ENCODE data around the gene RFX8. TPM values are rescaled to one million over a fixed set of nuclear protein-coding genes. Genes with fewer than 3 reads are reported as not detected.

Gene RFX8
- polyA plus RNA-seq, 1 experiment: 1.8 TPM

DNA sequence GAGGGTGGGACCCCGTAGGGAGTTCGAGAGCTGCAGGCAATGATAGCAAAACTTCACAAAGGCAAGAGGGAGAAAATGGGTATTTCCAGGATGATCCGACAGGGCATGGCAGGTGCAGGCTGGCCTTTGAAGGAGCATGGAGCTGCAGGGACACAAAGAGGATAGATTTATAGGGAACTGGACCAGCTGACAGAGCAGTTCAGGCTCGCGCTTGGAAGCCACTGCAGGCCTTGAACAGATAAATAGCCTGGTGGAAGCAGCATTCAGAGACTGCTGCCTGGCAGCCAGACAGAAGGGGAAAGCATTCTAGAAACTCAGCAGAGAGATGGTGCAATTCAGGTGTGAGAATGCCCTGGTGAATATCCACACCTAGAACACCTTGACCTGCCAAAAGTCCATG lies 58.3 kb downstream of the RFX8 start:
- DNase-seq (ENCODE audit: low read depth, low spot score): no peak
- Histone ChIP-seq H3K9me3 (ENCODE audit: control insufficient read depth, insufficient read depth, low read length) (no peaks in the 10 kb centered on the region), H3K27ac (ENCODE audit: low read depth, low read length) (no peak overlapping the region), H3K27me3 (ENCODE audit: control insufficient read depth, insufficient read depth, low read length) (no peaks in the 10 kb centered on the region), H3K4me3 (ENCODE audit: low read depth, low read length) (no peak overlapping the region)
- TF ChIP-seq, protein P1, sequence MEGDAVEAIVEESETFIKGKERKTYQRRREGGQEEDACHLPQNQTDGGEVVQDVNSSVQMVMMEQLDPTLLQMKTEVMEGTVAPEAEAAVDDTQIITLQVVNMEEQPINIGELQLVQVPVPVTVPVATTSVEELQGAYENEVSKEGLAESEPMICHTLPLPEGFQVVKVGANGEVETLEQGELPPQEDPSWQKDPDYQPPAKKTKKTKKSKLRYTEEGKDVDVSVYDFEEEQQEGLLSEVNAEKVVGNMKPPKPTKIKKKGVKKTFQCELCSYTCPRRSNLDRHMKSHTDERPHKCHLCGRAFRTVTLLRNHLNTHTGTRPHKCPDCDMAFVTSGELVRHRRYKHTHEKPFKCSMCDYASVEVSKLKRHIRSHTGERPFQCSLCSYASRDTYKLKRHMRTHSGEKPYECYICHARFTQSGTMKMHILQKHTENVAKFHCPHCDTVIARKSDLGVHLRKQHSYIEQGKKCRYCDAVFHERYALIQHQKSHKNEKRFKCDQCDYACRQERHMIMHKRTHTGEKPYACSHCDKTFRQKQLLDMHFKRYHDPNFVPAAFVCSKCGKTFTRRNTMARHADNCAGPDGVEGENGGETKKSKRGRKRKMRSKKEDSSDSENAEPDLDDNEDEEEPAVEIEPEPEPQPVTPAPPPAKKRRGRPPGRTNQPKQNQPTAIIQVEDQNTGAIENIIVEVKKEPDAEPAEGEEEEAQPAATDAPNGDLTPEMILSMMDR (IDR thresholded peaks at IDR 0.05; ENCODE audit: low read depth, low read length): no peak
- POLR2A ChIA-PET: no interaction called here
- CTCF ChIA-PET: interaction anchor here (0.7 to 1.7 kb wide), 3 partner anchors 9 to 415 kb away, joined by 3 to 6 read pairs (median 4); no protein-coding TSS in a partner anchor

GRCh38 chr2:101415884-101416283 lies 59.0 kb downstream of the RFX8 start:
- H3K27ac ChIP-seq (ENCODE audit: low read depth, low read length): no peak overlapping the region
- POLR2A ChIA-PET: no interaction called here
- no peak for DNase-seq (ENCODE audit: low read depth, low spot score)
- no peaks in the 10 kb centered on the region for H3K9me3 ChIP-seq (ENCODE audit: control insufficient read depth, insufficient read depth, low read length)
- CTCF ChIA-PET: no interaction called here
- TF ChIP-seq, protein P1 (IDR thresholded peaks at IDR 0.05; ENCODE audit: low read depth, low read length): no peak
- H3K27me3 ChIP-seq (ENCODE audit: control insufficient read depth, insufficient read depth, low read length): no peaks in the 10 kb centered on the region
- H3K4me3 ChIP-seq (ENCODE audit: low read depth, low read length): no peak overlapping the region

DNA sequence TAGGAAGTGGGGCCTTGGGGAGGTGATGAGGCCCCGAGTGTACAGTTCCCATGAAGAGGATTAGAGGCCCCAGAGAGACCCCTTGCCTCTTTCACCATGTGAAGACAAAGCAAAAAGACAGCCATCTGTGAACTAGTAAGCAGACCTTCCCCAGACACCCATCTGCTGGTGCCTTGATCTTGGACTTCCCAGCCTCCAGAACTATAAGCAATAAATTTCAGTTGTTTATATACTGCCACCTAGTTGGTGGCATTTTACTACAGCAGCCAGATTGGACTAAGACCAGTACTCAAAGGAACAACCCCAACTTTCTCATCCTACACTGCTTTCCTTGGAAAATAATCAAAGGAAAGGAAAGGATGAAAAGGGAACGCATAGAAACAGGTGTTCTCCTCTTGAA lies 59.7 kb downstream of the RFX8 start:
- Histone ChIP-seq H3K27ac (ENCODE audit: low read depth, low read length) (no peak overlapping the region), H3K4me3 (ENCODE audit: low read depth, low read length) (no peak overlapping the region), H3K9me3 (ENCODE audit: control insufficient read depth, insufficient read depth, low read length) (no peaks in the 10 kb centered on the region), H3K27me3 (ENCODE audit: control insufficient read depth, insufficient read depth, low read length) (no peaks in the 10 kb centered on the region)
- ChIA-PET POLR2A (no interaction called here), CTCF (no interaction called here)
- TF ChIP-seq, protein P1 (IDR thresholded peaks at IDR 0.05; ENCODE audit: low read depth, low read length): no peak
- no peak for DNase-seq (ENCODE audit: low read depth, low spot score)

GRCh38 chr2:101412092-101412694 lies 62.7 kb downstream of the RFX8 start:
- CTCF ChIA-PET: no interaction called here
- TF ChIP-seq, protein P1 (IDR thresholded peaks at IDR 0.05; ENCODE audit: low read depth, low read length): no peak
- POLR2A ChIA-PET: no interaction called here
- no peak for DNase-seq (ENCODE audit: low read depth, low spot score)
- H3K27ac ChIP-seq (ENCODE audit: low read depth, low read length): no peak overlapping the region
- H3K9me3 ChIP-seq (ENCODE audit: control insufficient read depth, insufficient read depth, low read length): no peaks in the 10 kb centered on the region
- H3K4me3 ChIP-seq (ENCODE audit: low read depth, low read length): no peak overlapping the region
- no peaks in the 10 kb centered on the region for H3K27me3 ChIP-seq (ENCODE audit: control insufficient read depth, insufficient read depth, low read length)

- no peak overlapping the region for H3K4me3 ChIP-seq (ENCODE audit: low read depth, low read length)
- POLR2A ChIA-PET: no interaction called here
- H3K27me3 ChIP-seq (ENCODE audit: control insufficient read depth, insufficient read depth, low read length): no peaks in the 10 kb centered on the region
- no peak overlapping the region for H3K27ac ChIP-seq (ENCODE audit: low read depth, low read length)
- no peak for DNase-seq (ENCODE audit: low read depth, low spot score)
- H3K9me3 ChIP-seq (ENCODE audit: control insufficient read depth, insufficient read depth, low read length): no peaks in the 10 kb centered on the region
- TF ChIP-seq, protein P1 (IDR thresholded peaks at IDR 0.05; ENCODE audit: low read depth, low read length): no peak
- CTCF ChIA-PET: interaction anchor here (0.5 to 1.3 kb wide), 4 partner anchors 8 to 430 kb away, joined by 3 to 5 read pairs (median 3); no protein-coding TSS in a partner anchor
Measured at GRCh38 chr2:101410746-101411145, 64.2 kb downstream of the RFX8 start.
